ENCODE results near the gene CYP3A4. TPM values are rescaled to one million over a fixed set of nuclear protein-coding genes. Genes with fewer than 3 reads are reported as not detected.

CYP3A4 gene
- total RNA-seq, 3 donors from 2014 or later (not counting 1 experiment from before 2014, with no cell fraction given) = not detected

GRCh38 chr7:99709838-99710578 is 74.0 kb downstream of the CYP3A4 start:
- H3K9me3 ChIP-seq (ENCODE audit: control insufficient read depth, insufficient read depth, low read length) = no peaks in the 10 kb centered on the region
- H3K4me1 ChIP-seq (ENCODE audit: control insufficient read depth, insufficient read depth, low read length) = no peaks in the 10 kb centered on the region
- DNase-seq = no peak
- Mint-ChIP-seq H3K36me3 (no peaks in the 10 kb centered on the region), H3K27me3 (ENCODE audit: low read depth in 2 of 2) (no peaks in the 10 kb centered on the region), H3K4me3 (no peak overlapping the region), H3K4me1 (no peaks in the 10 kb centered on the region), H3K9me3 (no peaks in the 10 kb centered on the region), H3K27ac (no peak overlapping the region)
- no peak for TF ChIP-seq CTCF (IDR thresholded peaks at IDR 0.05)
- no peak overlapping the region for H3K27ac ChIP-seq (ENCODE audit: low read length)
- H3K4me3 ChIP-seq (ENCODE audit: low read length) = no peak overlapping the region
- no peaks in the 10 kb centered on the region for H3K27me3 ChIP-seq (ENCODE audit: control insufficient read depth, insufficient read depth, low read length)
- no peak for ATAC-seq
- 100% methylated on average over 1 of the region's 2 CpGs for WGBS (ENCODE audit: insufficient coverage)
- H3K36me3 ChIP-seq (ENCODE audit: control insufficient read depth, insufficient read depth, low read length) = no peaks in the 10 kb centered on the region
- intact Hi-C loops (cut with micrococcal nuclease) = no loop called here

- no peak for ATAC-seq
- no peak for DNase-seq
- no peaks in the 10 kb centered on the region for H3K4me1 ChIP-seq (ENCODE audit: control insufficient read depth, insufficient read depth, low read length)
- Mint-ChIP-seq H3K9me3 (no peaks in the 10 kb centered on the region), H3K27ac (no peak overlapping the region), H3K27me3 (ENCODE audit: low read depth in 2 of 2) (no peaks in the 10 kb centered on the region), H3K4me3 (no peak overlapping the region), H3K4me1 (no peaks in the 10 kb centered on the region), H3K36me3 (no peaks in the 10 kb centered on the region)
- no peak overlapping the region for H3K27ac ChIP-seq (ENCODE audit: low read length)
- intact Hi-C loops (cut with micrococcal nuclease) = no loop called here
- H3K27me3 ChIP-seq (ENCODE audit: control insufficient read depth, insufficient read depth, low read length) = no peaks in the 10 kb centered on the region
- 82% methylated on average over 2 of the region's 2 CpGs for WGBS (ENCODE audit: insufficient coverage)
- no peaks in the 10 kb centered on the region for H3K9me3 ChIP-seq (ENCODE audit: control insufficient read depth, insufficient read depth, low read length)
- no peak for TF ChIP-seq CTCF (IDR thresholded peaks at IDR 0.05)
- no peak overlapping the region for H3K4me3 ChIP-seq (ENCODE audit: low read length)
- no peaks in the 10 kb centered on the region for H3K36me3 ChIP-seq (ENCODE audit: control insufficient read depth, insufficient read depth, low read length)
Measured at GRCh38 chr7:99709260-99709659, 74.7 kb downstream of the CYP3A4 start.

GRCh38 chr7:99707096-99707495 is 76.9 kb downstream of the CYP3A4 start:
- WGBS (ENCODE audit: insufficient coverage) = no CpG with 5 or more reads among the region's 1 CpG
- TF ChIP-seq CTCF (IDR thresholded peaks at IDR 0.05) = no peak
- Mint-ChIP-seq H3K27me3 (ENCODE audit: low read depth in 2 of 2) (peaks cover 3 to 16% of the 10 kb centered on the region in 2 donors), H3K36me3 (no peaks in the 10 kb centered on the region), H3K27ac (no peak overlapping the region), H3K4me3 (no peak overlapping the region), H3K9me3 (no peaks in the 10 kb centered on the region), H3K4me1 (no peaks in the 10 kb centered on the region)
- Histone ChIP-seq H3K27me3 (ENCODE audit: control insufficient read depth, insufficient read depth, low read length) (no peaks in the 10 kb centered on the region), H3K9me3 (ENCODE audit: control insufficient read depth, insufficient read depth, low read length) (no peaks in the 10 kb centered on the region), H3K4me3 (ENCODE audit: low read length) (no peak overlapping the region), H3K4me1 (ENCODE audit: control insufficient read depth, insufficient read depth, low read length) (no peaks in the 10 kb centered on the region), H3K27ac (ENCODE audit: low read length) (no peak overlapping the region), H3K36me3 (ENCODE audit: control insufficient read depth, insufficient read depth, low read length) (no peaks in the 10 kb centered on the region)
- intact Hi-C loops (cut with micrococcal nuclease) = no loop called here
- DNase-seq (no peak), ATAC-seq (no peak)

Other genes starting within 250 kb of the CYP3A4 start
- 1 to 10 TPM; 2.3 to 3.1 (median 2.6) TPM for gene FAM200A, start 232.1 kb downstream of the CYP3A4 start, total RNA-seq
- gene ZNF655, start 225.5 kb downstream of the CYP3A4 start, total RNA-seq = 100 to 1,000 TPM; 171 to 214 (median 196) TPM
- 1 to 10 TPM; 1.4 to 2.5 (median 2.0) TPM for gene TMEM225B, start 185.9 kb downstream of the CYP3A4 start, total RNA-seq
- gene ZSCAN25, start 167.2 kb downstream of the CYP3A4 start, total RNA-seq = 10 to 100 TPM; 24.4 to 37.4 (median 27.8) TPM
- gene CYP3A5, start 104.2 kb downstream of the CYP3A4 start, total RNA-seq = under 1 TPM in 1 of 3 donors, not detected in 2; 0.14 TPM
- not detected for gene CYP3A7, start 49.0 kb downstream of the CYP3A4 start, total RNA-seq
- gene CYP3A43, start 43.8 kb upstream of the CYP3A4 start, total RNA-seq = not detected
- not detected for gene OR2AE1, start 92.8 kb upstream of the CYP3A4 start, total RNA-seq
- 10 to 100 TPM; 16.8 to 28.1 (median 22.4) TPM for gene TRIM4, start 135.3 kb upstream of the CYP3A4 start, total RNA-seq
- not detected for gene GJC3, start 145.4 kb upstream of the CYP3A4 start, total RNA-seq
- gene AZGP1, start 191.8 kb upstream of the CYP3A4 start, total RNA-seq = not detected
- 10 to 100 TPM; 57.6 to 62.5 (median 60.8) TPM for gene ZKSCAN1, start 231.4 kb upstream of the CYP3A4 start, total RNA-seq

Data from natural killer cell (primary cell).